Liver (tissue), 3 donors: ENCODE measurements around the gene ZNF607.

Experiments
- ATF3 ChIP-seq: IDR thresholded peaks from 2 replicates; pipeline ENCODE4 v1.6.1; 2016; ENCODE audit warnings: antibody characterized with exemption
- CTCF ChIP-seq: fragments of 150-350 bp; IDR thresholded peaks from 2 replicates; pipeline ENCODE4 v1.5.1; 2017; ENCODE audit warnings: improper control_type of control experiment, low read depth, low read length; ENCODE audit not compliant: missing input control
- GABPA ChIP-seq, 2 donors: IDR thresholded peaks in 1 of 2; conservative IDR thresholded peaks in 1 of 2; 2 replicates each; pipeline ENCODE4 v1.6.1; 2016; ENCODE audit warnings: antibody characterized with exemption in 2 of 2, mild to moderate bottlenecking in 1 of 2, moderate library complexity in 1 of 2
- RAD21 ChIP-seq, 2 donors: IDR thresholded peaks; 2 replicates each; pipeline ENCODE4 v1.6.1; 2016; ENCODE audit warnings: antibody characterized with exemption in 2 of 2, mild to moderate bottlenecking in 2 of 2
- REST ChIP-seq: IDR thresholded peaks from 2 replicates; pipeline ENCODE4 v1.6.1; 2016; ENCODE audit warnings: antibody characterized with exemption, mild to moderate bottlenecking
- YY1 ChIP-seq: IDR thresholded peaks from 2 replicates; pipeline ENCODE4 v1.6.1; 2016; ENCODE audit warnings: antibody characterized with exemption, mild to moderate bottlenecking
- donor health status: healthy.
- donor health status: healthy.

GRCh38 chr19:37763488-37763887, 43.9 kb upstream of the ZNF607 start:
- TF ChIP-seq CTCF (no peak), YY1 (no peak), RAD21 (IDR thresholded peaks at IDR 0.05) (no peak), ATF3 (no peak), REST (no peak), GABPA (IDR thresholded peaks at IDR 0.05 in 1 of 2, conservative IDR thresholded peaks at IDR 0.05 in 1 of 2) (no peak)
